ENCODE data around the gene FAAP100.

DNA sequence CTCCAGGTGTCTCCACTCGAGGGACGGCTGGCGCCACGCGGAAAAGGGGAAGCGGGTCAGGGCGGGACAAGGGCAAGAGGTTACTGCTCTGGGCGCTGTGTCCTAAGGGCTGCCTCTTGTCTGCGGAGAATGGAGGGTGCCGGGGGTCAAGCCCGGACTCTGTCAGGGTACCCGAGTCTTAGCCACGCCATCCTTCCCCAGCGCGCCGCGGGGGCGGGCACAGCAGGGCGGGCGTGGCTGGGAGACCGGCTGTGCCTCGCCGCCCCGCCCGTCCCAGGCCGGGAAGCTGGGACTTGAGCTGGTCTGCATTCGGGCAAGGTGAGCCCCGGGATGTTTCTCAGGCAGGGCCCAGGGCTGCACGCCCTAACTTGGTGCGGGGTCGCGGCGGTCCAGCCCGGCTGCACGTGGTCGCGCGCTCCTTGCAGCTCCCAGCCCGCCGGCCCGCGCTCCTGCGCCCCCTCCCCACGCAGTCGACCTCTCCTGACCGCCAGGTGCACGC is 33.3 kb downstream of the FAAP100 start:
- TF ChIP-seq GATA2 (IDR thresholded peaks at IDR 0.05; ENCODE audit: low read depth, low read length) (no peak), GATA3 (IDR thresholded peaks at IDR 0.05; ENCODE audit: low read depth, low read length) (no peak)
